WTC11 (cell line): ENCODE measurements around the gene ZRANB1. TPM values are rescaled to one million over a fixed set of nuclear protein-coding genes. Genes with fewer than 3 reads are reported as not detected.

Experiments
- ATAC-seq: fragments of 200-7000 bp; cut with Tn5 transposase; 2 replicates; pipeline ENCODE4 v1.10.0; 2021; ENCODE audit warnings: mild to moderate bottlenecking, moderate library complexity
- CTCF ChIA-PET: fragments of 300-600 bp; sonication (Branson Sonifier 250); formaldehyde crosslinking; loops from one replicate; lab custom pipeline; 2021; ENCODE audit warnings: antibody characterized with exemption; lab: Charles Lee
- POLR2A ChIA-PET: fragments of 350-600 bp; sonication (Branson Sonifier 250); formaldehyde crosslinking; loops from one replicate; lab custom pipeline; 2021; ENCODE audit warnings: antibody characterized with exemption; lab: Charles Lee
- DNase-seq: peaks from one replicate; pipeline ENCODE4 v3.0.0; 2021; ENCODE audit warnings: low spot score
- H3K27ac Mint-ChIP-seq: 2 replicates; pipeline ENCODE4 v1.8.0; 2021; ENCODE audit warnings: mixed read lengths
- H3K27me3 Mint-ChIP-seq: 2 replicates; pipeline ENCODE4 v1.8.0; 2021; ENCODE audit warnings: low read depth, mild to moderate bottlenecking, moderate library complexity, mixed read lengths
- H3K36me3 Mint-ChIP-seq: 2 replicates; pipeline ENCODE4 v1.8.0; 2021; ENCODE audit warnings: mixed read lengths
- H3K4me1 Mint-ChIP-seq: 2 replicates; pipeline ENCODE4 v1.8.0; 2022; ENCODE audit warnings: mixed read lengths
- H3K4me3 Mint-ChIP-seq: 2 replicates; pipeline ENCODE4 v1.8.0; 2021; ENCODE audit warnings: mild to moderate bottlenecking, moderate library complexity, mixed read lengths
- H3K9me3 Mint-ChIP-seq: 2 replicates; pipeline ENCODE4 v1.8.0; 2021; ENCODE audit warnings: mixed read lengths
- AFF4 ChIP-seq: sonication (generic); formaldehyde crosslinking; IDR thresholded peaks from 2 replicates; pipeline ENCODE4 v1.8.1; 2023; ENCODE audit warnings: mild to moderate bottlenecking, missing genetic modification reagents, borderline replicate concordance
- AR ChIP-seq: fragments of 250-450 bp; sonication (Bioruptor Pico); IDR thresholded peaks from 2 replicates; pipeline ENCODE4 v1.9.0; 2021; ENCODE audit warnings: mild to moderate bottlenecking
- ATF3 ChIP-seq: sonication (generic); formaldehyde crosslinking; conservative IDR thresholded peaks from 2 replicates; pipeline ENCODE4 v1.8.1; 2022; ENCODE audit warnings: mild to moderate bottlenecking, missing genetic modification reagents
- ATF6 ChIP-seq: sonication (generic); formaldehyde crosslinking; IDR thresholded peaks from 2 replicates; pipeline ENCODE4 v1.8.1; 2023; ENCODE audit warnings: mild to moderate bottlenecking, missing genetic modification reagents
- CDX4 ChIP-seq: fragments of 250-450 bp; sonication (Bioruptor Pico); IDR thresholded peaks from 2 replicates; pipeline ENCODE4 v1.9.0; 2021; ENCODE audit warnings: moderate library complexity, mild to moderate bottlenecking, inconsistent platforms, borderline replicate concordance
- ERG ChIP-seq: fragments of 250-450 bp; sonication (Bioruptor Pico); IDR thresholded peaks from 2 replicates; pipeline ENCODE4 v1.8.0; 2021; ENCODE audit warnings: mild to moderate bottlenecking
- HMGA2 ChIP-seq: fragments of 250-450 bp; sonication (Bioruptor Pico); IDR thresholded peaks from 2 replicates; pipeline ENCODE4 v1.4.0; 2021; ENCODE audit warnings: mild to moderate bottlenecking, moderate library complexity
- IRF1 ChIP-seq: sonication (generic); formaldehyde crosslinking; IDR thresholded peaks from 2 replicates; pipeline ENCODE4 v1.8.0; 2023; ENCODE audit warnings: missing genetic modification reagents
- JAZF1 ChIP-seq: fragments of 250-450 bp; sonication (Bioruptor Pico); IDR thresholded peaks from 2 replicates; pipeline ENCODE4 v1.9.0; 2021; ENCODE audit warnings: moderate library complexity, mild to moderate bottlenecking, inconsistent platforms
- RELA ChIP-seq: sonication (generic); formaldehyde crosslinking; IDR thresholded peaks from 2 replicates; pipeline ENCODE4 v1.8.1; 2022; ENCODE audit warnings: missing genetic modification reagents, mild to moderate bottlenecking, borderline replicate concordance
- TCF7 ChIP-seq: sonication (generic); formaldehyde crosslinking; IDR thresholded peaks from 2 replicates; pipeline ENCODE4 v1.8.0; 2022; ENCODE audit warnings: mild to moderate bottlenecking, low read depth, missing genetic modification reagents, moderate library complexity
- USF2 ChIP-seq: sonication (generic); formaldehyde crosslinking; IDR thresholded peaks from 2 replicates; pipeline ENCODE4 v1.8.1; 2023; ENCODE audit warnings: mild to moderate bottlenecking, missing genetic modification reagents, moderate library complexity
- ZBTB21 ChIP-seq: sonication (generic); formaldehyde crosslinking; IDR thresholded peaks from 2 replicates; pipeline ENCODE4 v1.8.1; 2023; ENCODE audit warnings: mild to moderate bottlenecking, missing genetic modification reagents, borderline replicate concordance
- ZNF281 ChIP-seq: sonication (generic); formaldehyde crosslinking; IDR thresholded peaks from 2 replicates; pipeline ENCODE4 v1.8.0; 2023; ENCODE audit warnings: mild to moderate bottlenecking, missing genetic modification reagents
- ZNF423 ChIP-seq: fragments of 250-450 bp; sonication (Bioruptor Pico); IDR thresholded peaks from 2 replicates; pipeline ENCODE4 v2.1.2; 2022; ENCODE audit warnings: mild to moderate bottlenecking, moderate library complexity
- ZNF671 ChIP-seq: fragments of 250-450 bp; sonication (Bioruptor Pico); IDR thresholded peaks from 2 replicates; pipeline ENCODE4 v1.8.0; 2021; ENCODE audit warnings: mild to moderate bottlenecking
- total RNA-seq: library from RNA; stranded (reverse); gene quantifications from 3 replicates; pipeline ENCODE4 v1.2.3, GENCODE V29; 2021

The ZRANB1 gene
- total RNA-seq, 1 experiment from 2014 or later: 15.9 TPM

GRCh38 chr10:124963866-124964720, 22.2 kb downstream of the ZRANB1 start (continued):
- no peak for TF ChIP-seq ATF3
- no peak for TF ChIP-seq IRF1
- TF ChIP-seq USF2 (CRISPR knock-in tag): no peak
- no peak for TF ChIP-seq ZBTB21 (CRISPR knock-in tag)

- DNase-seq: no peak
- no peak for ATAC-seq
- TF ChIP-seq RELA (CRISPR knock-in tag): no peak
- Mint-ChIP-seq H3K36me3 (peaks cover 12% of the 10 kb centered on the region; the same call in 1 of the 2 replicates), H3K27ac (no peak overlapping the region), H3K9me3 (no peaks in the 10 kb centered on the region), H3K4me1 (no peaks in the 10 kb centered on the region), H3K27me3 (no peaks in the 10 kb centered on the region), H3K4me3 (no peak overlapping the region)
- ChIA-PET CTCF (no interaction called here), POLR2A (no interaction called here)
Observed at GRCh38 chr10:124966008-124966407, 24.1 kb downstream of the ZRANB1 start.

- ATAC-seq (no peak), DNase-seq (no peak)
- ChIA-PET CTCF (no interaction called here), POLR2A (no interaction called here)
- H3K9me3 Mint-ChIP-seq: no peaks in the 10 kb centered on the region
- H3K27me3 Mint-ChIP-seq: no peaks in the 10 kb centered on the region
- H3K4me1 Mint-ChIP-seq: no peaks in the 10 kb centered on the region
- H3K27ac Mint-ChIP-seq: no peak overlapping the region
- peaks cover 13% of the 10 kb centered on the region; the same call in 1 of the 2 replicates for H3K36me3 Mint-ChIP-seq
- no peak overlapping the region for H3K4me3 Mint-ChIP-seq
- no peak for TF ChIP-seq AR (CRISPR knock-in tag)
- TF ChIP-seq TCF7 (CRISPR knock-in tag): no peak
- no peak for TF ChIP-seq CDX4 (CRISPR knock-in tag)
- no peak for TF ChIP-seq ZNF423 (CRISPR knock-in tag)
- TF ChIP-seq ATF6 (CRISPR knock-in tag): no peak
- no peak for TF ChIP-seq HMGA2
- no peak for TF ChIP-seq ZNF671 (CRISPR knock-in tag)
- TF ChIP-seq JAZF1 (CRISPR knock-in tag): no peak
- no peak for TF ChIP-seq AFF4 (CRISPR knock-in tag)
- TF ChIP-seq ZNF281 (CRISPR knock-in tag): no peak
- no peak for TF ChIP-seq ERG (CRISPR knock-in tag)
Observed at GRCh38 chr10:124967255-124967654, 25.3 kb downstream of the ZRANB1 start.
